OCI-LY1 (cell line): Measurements from ENCODE around the gene SORCS3.

ENCODE experiments used
- CTCF ChIP-seq: fragments of 200-600 bp; sonication (generic), shearing (Covaris generic); IDR thresholded peaks from 2 replicates; pipeline ENCODE4 v1.5.1; 2017; ENCODE audit warnings: mild to moderate bottlenecking, antibody characterized with exemption, low read length, moderate library complexity, mixed read lengths
- EZH2 ChIP-seq: fragments of 200-600 bp; sonication (generic), shearing (Covaris generic); IDR thresholded peaks from 2 replicates; pipeline ENCODE4 v1.8.0; 2017; ENCODE audit warnings: borderline replicate concordance, mixed run types, mild to moderate bottlenecking, antibody characterized with exemption, low read length, moderate library complexity, mixed read lengths

GRCh38 chr10:105068497-105068896 is 427.4 kb downstream of the SORCS3 start:
- TF ChIP-seq CTCF: no peak
- no peak for TF ChIP-seq EZH2
